ENCODE results near the gene SEC23IP. TPM values are rescaled to one million over a fixed set of nuclear protein-coding genes. Genes with fewer than 3 reads are reported as not detected.

Gene SEC23IP
- total RNA-seq, 1 donor from 2014 or later = 86.2 TPM

DNA sequence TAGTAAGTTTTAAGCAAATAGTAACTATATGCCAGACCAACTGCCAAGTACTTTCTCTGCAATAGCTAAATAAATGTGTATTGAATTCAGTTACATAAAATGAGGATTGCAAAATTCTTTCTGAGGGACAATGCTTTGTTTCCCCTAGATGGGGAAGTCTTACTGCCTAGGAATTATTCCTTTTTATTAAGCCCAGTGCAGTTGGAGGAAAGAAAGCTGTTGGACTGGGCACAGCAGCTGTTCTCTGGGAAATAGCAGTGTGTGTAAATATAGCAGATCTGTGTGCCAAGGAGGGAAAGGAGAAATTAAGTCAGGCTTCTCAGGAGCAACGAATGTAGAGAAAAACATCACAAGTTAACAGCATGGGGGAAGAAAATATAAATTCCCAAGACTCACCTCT lies 77.1 kb downstream of the SEC23IP start:
- no peak overlapping the region for H3K27ac Mint-ChIP-seq (ENCODE audit: unreplicated experiment)
- no peaks in the 10 kb centered on the region for H3K27me3 Mint-ChIP-seq (ENCODE audit: low read depth)
- H3K4me1 Mint-ChIP-seq = no peaks in the 10 kb centered on the region
- TF ChIP-seq, protein P1, sequence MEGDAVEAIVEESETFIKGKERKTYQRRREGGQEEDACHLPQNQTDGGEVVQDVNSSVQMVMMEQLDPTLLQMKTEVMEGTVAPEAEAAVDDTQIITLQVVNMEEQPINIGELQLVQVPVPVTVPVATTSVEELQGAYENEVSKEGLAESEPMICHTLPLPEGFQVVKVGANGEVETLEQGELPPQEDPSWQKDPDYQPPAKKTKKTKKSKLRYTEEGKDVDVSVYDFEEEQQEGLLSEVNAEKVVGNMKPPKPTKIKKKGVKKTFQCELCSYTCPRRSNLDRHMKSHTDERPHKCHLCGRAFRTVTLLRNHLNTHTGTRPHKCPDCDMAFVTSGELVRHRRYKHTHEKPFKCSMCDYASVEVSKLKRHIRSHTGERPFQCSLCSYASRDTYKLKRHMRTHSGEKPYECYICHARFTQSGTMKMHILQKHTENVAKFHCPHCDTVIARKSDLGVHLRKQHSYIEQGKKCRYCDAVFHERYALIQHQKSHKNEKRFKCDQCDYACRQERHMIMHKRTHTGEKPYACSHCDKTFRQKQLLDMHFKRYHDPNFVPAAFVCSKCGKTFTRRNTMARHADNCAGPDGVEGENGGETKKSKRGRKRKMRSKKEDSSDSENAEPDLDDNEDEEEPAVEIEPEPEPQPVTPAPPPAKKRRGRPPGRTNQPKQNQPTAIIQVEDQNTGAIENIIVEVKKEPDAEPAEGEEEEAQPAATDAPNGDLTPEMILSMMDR (conservative IDR thresholded peaks at IDR 0.05) = no peak
- no peak for DNase-seq (ENCODE audit: low read depth, low spot score)
- peaks cover 6% of the 10 kb centered on the region for H3K36me3 Mint-ChIP-seq (ENCODE audit: low read depth)
- no peak overlapping the region for H3K4me3 Mint-ChIP-seq
- H3K9me3 Mint-ChIP-seq = peaks cover 13% of the 10 kb centered on the region

DNA sequence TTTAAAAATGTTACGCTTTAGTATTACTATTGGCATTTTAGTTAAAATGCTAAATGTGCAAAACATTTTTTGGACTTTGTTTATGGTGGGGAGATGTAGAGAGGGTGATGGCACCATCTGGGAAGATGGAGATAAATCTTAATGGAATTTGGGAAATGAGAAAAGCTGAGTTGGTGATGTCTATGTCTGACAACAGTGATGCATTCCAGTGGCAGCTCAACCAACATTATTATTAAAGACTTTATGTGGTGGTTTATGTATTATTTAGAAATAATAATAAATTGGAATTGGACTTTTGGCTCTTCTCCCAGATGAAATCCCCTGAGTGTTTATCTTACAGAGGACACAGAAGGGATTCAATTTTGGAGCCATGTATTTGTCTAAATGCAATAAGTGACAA lies 77.6 kb downstream of the SEC23IP start:
- TF ChIP-seq, protein P1 (conservative IDR thresholded peaks at IDR 0.05) = no peak
- H3K4me3 Mint-ChIP-seq = no peak overlapping the region
- peaks cover 6% of the 10 kb centered on the region for H3K36me3 Mint-ChIP-seq (ENCODE audit: low read depth)
- H3K27me3 Mint-ChIP-seq (ENCODE audit: low read depth) = no peaks in the 10 kb centered on the region
- H3K9me3 Mint-ChIP-seq = peaks cover 13% of the 10 kb centered on the region
- no peak for DNase-seq (ENCODE audit: low read depth, low spot score)
- H3K27ac Mint-ChIP-seq (ENCODE audit: unreplicated experiment) = no peak overlapping the region
- H3K4me1 Mint-ChIP-seq = no peaks in the 10 kb centered on the region

DNA sequence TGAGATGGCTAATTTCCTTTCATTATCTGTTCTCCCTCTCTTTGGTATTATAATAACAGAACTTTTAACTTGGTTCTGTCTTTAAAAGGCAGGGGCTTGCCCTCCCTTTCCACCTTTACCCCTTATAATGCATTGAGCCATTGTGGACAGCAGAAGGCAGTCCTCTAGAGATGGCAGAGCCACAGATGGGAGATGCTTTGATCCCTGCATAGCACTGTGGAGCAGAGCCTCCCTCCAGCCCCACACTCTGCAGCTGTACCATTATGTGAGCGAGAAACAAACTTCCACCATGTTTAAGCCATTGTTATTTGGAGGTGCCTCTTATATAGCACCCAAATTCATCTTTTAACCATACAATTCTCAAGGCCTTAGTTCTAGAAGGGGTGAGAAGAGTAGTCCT lies 78.4 kb downstream of the SEC23IP start:
- H3K27me3 Mint-ChIP-seq (ENCODE audit: low read depth) = no peaks in the 10 kb centered on the region
- H3K4me1 Mint-ChIP-seq = no peaks in the 10 kb centered on the region
- TF ChIP-seq, protein P1 (conservative IDR thresholded peaks at IDR 0.05) = no peak
- no peak overlapping the region for H3K4me3 Mint-ChIP-seq
- no peak for DNase-seq (ENCODE audit: low read depth, low spot score)
- no peak overlapping the region for H3K27ac Mint-ChIP-seq (ENCODE audit: unreplicated experiment)
- H3K36me3 Mint-ChIP-seq (ENCODE audit: low read depth) = peaks cover 6% of the 10 kb centered on the region
- H3K9me3 Mint-ChIP-seq = peaks cover 13% of the 10 kb centered on the region

DNA sequence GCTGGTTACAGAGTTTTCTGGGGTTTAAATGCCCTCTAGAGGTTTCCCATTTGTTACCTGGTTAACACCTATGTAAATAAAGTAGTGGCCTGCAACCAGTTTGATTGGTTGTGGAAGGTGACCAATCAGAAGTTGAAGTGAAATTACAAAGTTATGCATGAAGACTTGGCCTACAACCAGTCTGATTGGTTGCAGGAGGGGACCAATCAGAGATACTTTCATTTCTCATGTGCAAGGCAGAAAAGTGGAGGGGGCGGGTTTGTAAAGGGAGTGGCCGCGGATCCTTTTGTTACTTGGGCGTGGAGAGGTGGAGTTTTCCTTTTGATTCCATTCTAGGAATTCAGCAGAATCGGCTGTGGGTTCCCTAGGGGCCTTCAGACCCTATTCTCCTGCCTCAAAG lies 80.8 kb downstream of the SEC23IP start:
- TF ChIP-seq, protein P1 (conservative IDR thresholded peaks at IDR 0.05) = no peak
- H3K4me3 Mint-ChIP-seq = no peak overlapping the region
- H3K27me3 Mint-ChIP-seq (ENCODE audit: low read depth) = no peaks in the 10 kb centered on the region
- no peak for DNase-seq (ENCODE audit: low read depth, low spot score)
- H3K27ac Mint-ChIP-seq (ENCODE audit: unreplicated experiment) = no peak overlapping the region
- peaks cover under 1% of the 10 kb centered on the region for H3K36me3 Mint-ChIP-seq (ENCODE audit: low read depth)
- no peaks in the 10 kb centered on the region for H3K4me1 Mint-ChIP-seq
- H3K9me3 Mint-ChIP-seq = no peaks in the 10 kb centered on the region

DNA sequence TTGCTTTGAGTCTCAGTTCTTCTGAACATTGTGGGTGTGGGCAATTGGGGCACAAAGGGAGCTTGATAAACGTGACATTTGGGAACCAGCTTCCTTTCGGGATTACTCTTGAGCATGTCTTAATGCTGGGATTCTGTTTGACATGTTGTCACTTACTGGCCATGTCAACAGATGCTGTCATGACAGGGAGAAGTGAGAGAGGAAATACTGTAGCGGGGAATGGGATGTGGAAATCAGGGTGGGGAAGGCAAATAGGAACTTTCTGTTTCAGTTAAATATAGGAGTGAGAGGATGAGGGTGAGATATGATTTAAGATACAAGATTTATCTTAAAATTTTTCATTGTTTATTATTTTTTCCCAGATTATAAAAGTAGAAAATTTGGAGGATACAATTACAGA lies 83.9 kb downstream of the SEC23IP start:
- Mint-ChIP-seq H3K27ac (ENCODE audit: unreplicated experiment) (no peak overlapping the region), H3K27me3 (ENCODE audit: low read depth) (no peaks in the 10 kb centered on the region), H3K9me3 (no peaks in the 10 kb centered on the region), H3K4me1 (no peaks in the 10 kb centered on the region), H3K36me3 (ENCODE audit: low read depth) (no peaks in the 10 kb centered on the region), H3K4me3 (no peak overlapping the region)
- DNase-seq (ENCODE audit: low read depth, low spot score) = no peak
- TF ChIP-seq, protein P1 (conservative IDR thresholded peaks at IDR 0.05) = no peak
